HCT116 (cell line): ENCODE results near the gene ECEL1. TPM values are rescaled to one million over a fixed set of nuclear protein-coding genes. Genes with fewer than 3 reads are reported as not detected.

Experiments
- ATAC-seq: fragments of 200-7000 bp; cut with Tn5 transposase; 2 replicates; pipeline ENCODE4 v1.9.1; 2020; ENCODE audit warnings: mild to moderate bottlenecking, moderate library complexity
- BruUV-seq: library from RNA; stranded (reverse); fragments of 400-500 nt; replicated peaks from 2 replicates; lab custom pipeline; 2021; lab: Mats Ljungman, UMichigan
- CTCF ChIA-PET: fragments of 300-600 bp; sonication (Branson Sonifier 250); formaldehyde crosslinking; loops from one replicate; lab custom pipeline; 2021; ENCODE audit warnings: antibody characterized with exemption; lab: Charles Lee
- POLR2A ChIA-PET: fragments of 300-600, 350-600 bp; sonication (Branson Sonifier 250); formaldehyde crosslinking; loops from one replicate; lab custom pipeline; 2021; ENCODE audit warnings: antibody characterized with exemption; lab: Charles Lee
- RAD21 ChIA-PET, 2 experiments: fragments of 300-600 bp; sonication (Branson Sonifier 250); formaldehyde crosslinking; loops; one replicate each; lab custom pipeline; 2023; ENCODE audit warnings: low total read pairs in 2 of 2; ENCODE audit not compliant: uncharacterized antibody in 2 of 2, unreplicated experiment in 2 of 2, low non-redundant PET in 1 of 2; lab: Charles Lee
- DNase-seq: peaks from one replicate; pipeline ENCODE4 v3.0.0-alpha.2; 2010; ENCODE audit warnings: low read depth, low spot score
- H2AFZ ChIP-seq: fragments of 200-600 bp; shearing (Covaris generic), sonication (generic); 2 replicates; pipeline ENCODE4 v1.6.1; 2017; ENCODE audit warnings: low read depth, mixed run types, mixed read lengths, antibody characterized with exemption, low read length; ENCODE audit not compliant: poor library complexity, severe bottlenecking
- H3K27ac ChIP-seq: 2 replicates; pipeline ENCODE4 v1.5.1; 2012; ENCODE audit warnings: low read depth, low read length
- H3K27me3 ChIP-seq: fragments of 200-600 bp; sonication (generic); 2 replicates; pipeline ENCODE4 v1.6.1; 2016; ENCODE audit warnings: mixed run types, low read length, mixed read lengths; ENCODE audit not compliant: insufficient read depth
- H3K36me3 ChIP-seq, 2 experiments: fragments of 200-500 bp in 1 of 2; fragments of 200-600 bp in 1 of 2; sonication (Bioruptor generic) in 1 of 2; sonication (generic) in 1 of 2; 2 replicates each; pipeline versions ENCODE4 v1.5.1 to v1.6.1; 2014 to 2016; ENCODE audit warnings: low read length in 2 of 2, inconsistent platforms in 1 of 2, mixed read lengths in 1 of 2, mixed run types in 1 of 2; ENCODE audit not compliant: insufficient read depth in 2 of 2, control insufficient read depth in 1 of 2
- H3K4me1 ChIP-seq, 2 experiments: fragments of 200-600 bp in 1 of 2; sonication (generic) in 1 of 2; 2 replicates each; pipeline versions ENCODE4 v1.5.1 to v1.6.1; 2012 to 2017; ENCODE audit warnings: low read length in 2 of 2, inconsistent platforms in 1 of 2, mild to moderate bottlenecking in 1 of 2, mixed read lengths in 1 of 2, mixed run types in 1 of 2, moderate library complexity in 1 of 2; ENCODE audit not compliant: insufficient read depth in 2 of 2, control insufficient read depth in 1 of 2
- H3K4me2 ChIP-seq: fragments of 200-600 bp; sonication (generic); 2 replicates; pipeline ENCODE4 v1.6.1; 2017; ENCODE audit warnings: mixed run types, low read length, mixed read lengths
- H3K4me3 ChIP-seq, 2 experiments: fragments of 200-600 bp in 1 of 2; sonication (generic) in 1 of 2; replicated peaks in 1 of 2; 2 replicates each; pipeline ENCODE4 v1.5.1; 2011 to 2016; ENCODE audit warnings: low read length in 2 of 2, control low read depth in 1 of 2, low read depth in 1 of 2, mild to moderate bottlenecking in 1 of 2, mixed read lengths in 1 of 2, mixed run types in 1 of 2
- H3K79me2 ChIP-seq: fragments of 200-600 bp; sonication (generic); 2 replicates; pipeline ENCODE4 v1.6.1; 2017; ENCODE audit warnings: mild to moderate bottlenecking, mixed run types, low read length, moderate library complexity, mixed read lengths; ENCODE audit not compliant: insufficient read depth
- H3K9ac ChIP-seq: fragments of 200-600 bp; sonication (generic); 2 replicates; pipeline ENCODE4 v1.6.1; 2016; ENCODE audit warnings: low read length, mixed read lengths
- H3K9me2 ChIP-seq: fragments of 200-600 bp; sonication (generic), shearing (Covaris generic); 2 replicates; pipeline ENCODE4 v1.6.1; 2017; ENCODE audit warnings: mixed run types, mild to moderate bottlenecking, moderate library complexity; ENCODE audit not compliant: insufficient read depth
- H3K9me3 ChIP-seq, 2 experiments: fragments of 200-500 bp in 1 of 2; fragments of 200-600 bp in 1 of 2; sonication (Bioruptor generic) in 1 of 2; sonication (generic) in 1 of 2; 2 replicates each; pipeline ENCODE4 v1.6.1; 2014 to 2017; ENCODE audit warnings: low read length in 2 of 2, mixed read lengths in 2 of 2, inconsistent platforms in 1 of 2, low read depth in 1 of 2, mild to moderate bottlenecking in 1 of 2, mixed run types in 1 of 2, moderate library complexity in 1 of 2; ENCODE audit not compliant: control insufficient read depth in 1 of 2, insufficient read depth in 1 of 2
- H4K20me1 ChIP-seq: fragments of 200-600 bp; sonication (generic), shearing (Covaris generic); 2 replicates; pipeline ENCODE4 v1.6.1; 2017; ENCODE audit warnings: mixed run types, mild to moderate bottlenecking, moderate library complexity; ENCODE audit not compliant: insufficient read depth
- CBX3 ChIP-seq: IDR thresholded peaks from 2 replicates; pipeline ENCODE4 v1.6.1; 2012; ENCODE audit warnings: low read depth
- POLR2AphosphoS5 ChIP-seq: IDR thresholded peaks from 2 replicates; pipeline ENCODE4 v1.6.1; 2011; ENCODE audit warnings: mild to moderate bottlenecking, low read depth, low read length, moderate library complexity
- RAD21 ChIP-seq: IDR thresholded peaks from 2 replicates; pipeline ENCODE4 v1.6.1; 2012; ENCODE audit warnings: low read depth, mild to moderate bottlenecking
- SP1 ChIP-seq: IDR thresholded peaks from 2 replicates; pipeline ENCODE4 v1.6.1; 2012; ENCODE audit warnings: low read depth
- YY1 ChIP-seq: IDR thresholded peaks from 2 replicates; pipeline ENCODE4 v1.6.1; 2011; ENCODE audit warnings: low read length, low read depth, moderate library complexity, mild to moderate bottlenecking; ENCODE audit not compliant: insufficient replicate concordance; ENCODE audit errors: extremely low read depth
- ZNF274 ChIP-seq: fragments of 200-500 bp; sonication (Bioruptor generic); IDR thresholded peaks from 2 replicates; pipeline ENCODE4 v1.6.1; 2014; ENCODE audit warnings: mild to moderate bottlenecking, low read depth, low read length, inconsistent platforms
- intact Hi-C: fragments of 100-400 bp; cut with micrococcal nuclease; formaldehyde crosslinking; loops from 2 replicates; pipeline ENCODE4 v1.10.0; 2022
- total RNA-seq: library from RNA; stranded (reverse); gene quantifications from one replicate; pipeline ENCODE4 v1.2.1, GENCODE V29; 2021; ENCODE audit not compliant: unreplicated experiment
- TF ChIP-seq, protein P1 (sequence below), 3 experiments: fragments of 200-600 bp in 1 of 3; sonication (generic) in 1 of 3; IDR thresholded peaks in 2 of 3; conservative IDR thresholded peaks in 1 of 3; 2 replicates each; pipeline ENCODE4 v1.5.1; 2012 to 2017; ENCODE audit warnings: low read depth in 2 of 3, low read length in 2 of 3, antibody characterized with exemption in 1 of 3, borderline replicate concordance in 1 of 3, control low read depth in 1 of 3, mild to moderate bottlenecking in 1 of 3, mixed read lengths in 1 of 3, mixed run types in 1 of 3, moderate library complexity in 1 of 3; ENCODE audit not compliant: insufficient read depth in 1 of 3
- TF ChIP-seq, protein P2 (sequence below): IDR thresholded peaks from 2 replicates; pipeline ENCODE4 v1.6.1; 2012
- TF ChIP-seq, protein P3 (sequence below): IDR thresholded peaks from 2 replicates; pipeline ENCODE4 v1.6.1; 2012; ENCODE audit warnings: low read depth

The ECEL1 gene
- total RNA-seq, 1 experiment from 2014 or later = not detected

DNA sequence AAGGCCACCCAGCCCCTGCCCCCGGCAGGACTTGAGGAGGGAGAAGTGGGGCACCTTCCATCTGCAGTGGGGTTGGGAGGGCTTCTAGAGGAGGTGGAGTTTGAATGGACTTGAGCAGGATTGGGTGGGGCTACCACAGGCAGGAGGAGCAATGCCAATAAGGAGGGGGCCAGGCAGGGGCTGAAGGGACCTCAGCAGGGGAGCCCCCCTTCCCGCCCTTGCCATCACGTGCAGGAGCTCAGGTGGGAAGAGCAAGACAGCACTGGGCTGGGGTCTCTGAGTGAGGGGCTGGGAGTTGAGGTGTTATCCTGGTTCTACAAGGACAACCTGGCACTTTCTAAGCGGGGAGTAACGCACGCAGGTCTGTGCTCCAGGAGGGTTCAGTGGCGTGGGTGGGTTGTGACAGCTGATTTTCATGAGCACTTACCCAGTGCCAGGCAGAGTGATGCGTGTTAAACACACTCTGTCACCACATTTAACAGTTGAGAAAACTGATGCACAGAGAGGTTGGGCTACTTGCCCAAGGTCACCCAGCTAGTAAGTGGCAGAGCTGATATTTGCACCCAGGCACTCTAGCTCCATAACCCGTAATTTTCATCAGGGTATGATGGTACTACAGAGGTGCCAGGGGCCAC lies 43.1 kb upstream of the ECEL1 start:
- no peaks in the 10 kb centered on the region for H3K4me1 ChIP-seq
- ChIA-PET POLR2A (no interaction called here), CTCF (no interaction called here), RAD21 (no interaction called here)
- H2AFZ ChIP-seq = no peak overlapping the region
- no peaks in the 10 kb centered on the region for H3K9me2 ChIP-seq
- no peaks in the 10 kb centered on the region for H3K9me3 ChIP-seq
- TF ChIP-seq POLR2AphosphoS5 = no peak
- TF ChIP-seq ZNF274 = no peak
- no peak for TF ChIP-seq RAD21
- no peak for TF ChIP-seq CBX3
- TF ChIP-seq, protein P1, sequence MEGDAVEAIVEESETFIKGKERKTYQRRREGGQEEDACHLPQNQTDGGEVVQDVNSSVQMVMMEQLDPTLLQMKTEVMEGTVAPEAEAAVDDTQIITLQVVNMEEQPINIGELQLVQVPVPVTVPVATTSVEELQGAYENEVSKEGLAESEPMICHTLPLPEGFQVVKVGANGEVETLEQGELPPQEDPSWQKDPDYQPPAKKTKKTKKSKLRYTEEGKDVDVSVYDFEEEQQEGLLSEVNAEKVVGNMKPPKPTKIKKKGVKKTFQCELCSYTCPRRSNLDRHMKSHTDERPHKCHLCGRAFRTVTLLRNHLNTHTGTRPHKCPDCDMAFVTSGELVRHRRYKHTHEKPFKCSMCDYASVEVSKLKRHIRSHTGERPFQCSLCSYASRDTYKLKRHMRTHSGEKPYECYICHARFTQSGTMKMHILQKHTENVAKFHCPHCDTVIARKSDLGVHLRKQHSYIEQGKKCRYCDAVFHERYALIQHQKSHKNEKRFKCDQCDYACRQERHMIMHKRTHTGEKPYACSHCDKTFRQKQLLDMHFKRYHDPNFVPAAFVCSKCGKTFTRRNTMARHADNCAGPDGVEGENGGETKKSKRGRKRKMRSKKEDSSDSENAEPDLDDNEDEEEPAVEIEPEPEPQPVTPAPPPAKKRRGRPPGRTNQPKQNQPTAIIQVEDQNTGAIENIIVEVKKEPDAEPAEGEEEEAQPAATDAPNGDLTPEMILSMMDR (IDR thresholded peaks at IDR 0.05 in 2 of 3, conservative IDR thresholded peaks at IDR 0.05 in 1 of 3; ENCODE audit: borderline replicate concordance in 1 of 3, insufficient read depth in 1 of 3, low read depth in 2 of 3, low read length in 2 of 3) = no peak
- TF ChIP-seq YY1 = no peak
- TF ChIP-seq, protein P2, sequence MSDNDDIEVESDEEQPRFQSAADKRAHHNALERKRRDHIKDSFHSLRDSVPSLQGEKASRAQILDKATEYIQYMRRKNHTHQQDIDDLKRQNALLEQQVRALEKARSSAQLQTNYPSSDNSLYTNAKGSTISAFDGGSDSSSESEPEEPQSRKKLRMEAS = no peak
- TF ChIP-seq SP1 = no peak
- TF ChIP-seq, protein P3, sequence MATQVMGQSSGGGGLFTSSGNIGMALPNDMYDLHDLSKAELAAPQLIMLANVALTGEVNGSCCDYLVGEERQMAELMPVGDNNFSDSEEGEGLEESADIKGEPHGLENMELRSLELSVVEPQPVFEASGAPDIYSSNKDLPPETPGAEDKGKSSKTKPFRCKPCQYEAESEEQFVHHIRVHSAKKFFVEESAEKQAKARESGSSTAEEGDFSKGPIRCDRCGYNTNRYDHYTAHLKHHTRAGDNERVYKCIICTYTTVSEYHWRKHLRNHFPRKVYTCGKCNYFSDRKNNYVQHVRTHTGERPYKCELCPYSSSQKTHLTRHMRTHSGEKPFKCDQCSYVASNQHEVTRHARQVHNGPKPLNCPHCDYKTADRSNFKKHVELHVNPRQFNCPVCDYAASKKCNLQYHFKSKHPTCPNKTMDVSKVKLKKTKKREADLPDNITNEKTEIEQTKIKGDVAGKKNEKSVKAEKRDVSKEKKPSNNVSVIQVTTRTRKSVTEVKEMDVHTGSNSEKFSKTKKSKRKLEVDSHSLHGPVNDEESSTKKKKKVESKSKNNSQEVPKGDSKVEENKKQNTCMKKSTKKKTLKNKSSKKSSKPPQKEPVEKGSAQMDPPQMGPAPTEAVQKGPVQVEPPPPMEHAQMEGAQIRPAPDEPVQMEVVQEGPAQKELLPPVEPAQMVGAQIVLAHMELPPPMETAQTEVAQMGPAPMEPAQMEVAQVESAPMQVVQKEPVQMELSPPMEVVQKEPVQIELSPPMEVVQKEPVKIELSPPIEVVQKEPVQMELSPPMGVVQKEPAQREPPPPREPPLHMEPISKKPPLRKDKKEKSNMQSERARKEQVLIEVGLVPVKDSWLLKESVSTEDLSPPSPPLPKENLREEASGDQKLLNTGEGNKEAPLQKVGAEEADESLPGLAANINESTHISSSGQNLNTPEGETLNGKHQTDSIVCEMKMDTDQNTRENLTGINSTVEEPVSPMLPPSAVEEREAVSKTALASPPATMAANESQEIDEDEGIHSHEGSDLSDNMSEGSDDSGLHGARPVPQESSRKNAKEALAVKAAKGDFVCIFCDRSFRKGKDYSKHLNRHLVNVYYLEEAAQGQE = no peak
- H3K27ac ChIP-seq = no peak overlapping the region
- DNase-seq (no peak), ATAC-seq (no peak)
- H3K4me2 ChIP-seq = no peak overlapping the region
- no peaks in the 10 kb centered on the region for H3K27me3 ChIP-seq
- intact Hi-C loops = no loop called here
- H3K36me3 ChIP-seq = no peaks in the 10 kb centered on the region
- no peaks in the 10 kb centered on the region for H3K79me2 ChIP-seq
- no peak overlapping the region for H3K9ac ChIP-seq
- no peak overlapping the region for H3K4me3 ChIP-seq
- no TSS peak for BruUV-seq
- no peaks in the 10 kb centered on the region for H4K20me1 ChIP-seq
